DOHH2 (cell line): ENCODE results near the gene CABP4.
A peak's percentile ranks its signal among the peaks of the same experiment; 100 is the strongest.

ENCODE experiments used
- H3F3A ChIP-seq: fragments of 200-600 bp; sonication (generic), shearing (Covaris generic); 2 replicates; pipeline ENCODE4 v1.6.0; 2016; ENCODE audit warnings: antibody characterized with exemption, mild to moderate bottlenecking; ENCODE audit not compliant: control insufficient read depth, insufficient read depth
- H3K27ac ChIP-seq: fragments of 200-600 bp; sonication (generic); 2 replicates; pipeline ENCODE4 v1.5.1; 2014; ENCODE audit warnings: low read depth, mild to moderate bottlenecking, low read length, moderate library complexity
- H3K27me3 ChIP-seq: fragments of 200-600 bp; sonication (generic); 2 replicates; pipeline ENCODE4 v1.6.1; 2014; ENCODE audit warnings: mild to moderate bottlenecking, low read length, mixed read lengths; ENCODE audit not compliant: control insufficient read depth
- H3K36me3 ChIP-seq: fragments of 200-600 bp; sonication (generic); 2 replicates; pipeline ENCODE4 v1.6.1; 2014; ENCODE audit warnings: mild to moderate bottlenecking, low read length, moderate library complexity, mixed read lengths; ENCODE audit not compliant: control insufficient read depth
- H3K4me1 ChIP-seq: fragments of 200-600 bp; sonication (generic); 2 replicates; pipeline ENCODE4 v1.6.1; 2014; ENCODE audit warnings: mild to moderate bottlenecking, low read length, mixed read lengths; ENCODE audit not compliant: control insufficient read depth
- H3K4me2 ChIP-seq: fragments of 200-600 bp; sonication (generic); 2 replicates; pipeline ENCODE4 v1.6.0; 2014; ENCODE audit warnings: mild to moderate bottlenecking, low read length, moderate library complexity
- H3K4me3 ChIP-seq: fragments of 200-600 bp; sonication (generic); 2 replicates; pipeline ENCODE4 v1.5.1; 2014; ENCODE audit warnings: mild to moderate bottlenecking, low read length, mixed read lengths
- H3K79me2 ChIP-seq: fragments of 200-600 bp; sonication (generic); 2 replicates; pipeline ENCODE4 v1.6.1; 2014; ENCODE audit warnings: mild to moderate bottlenecking, low read length, mixed read lengths; ENCODE audit not compliant: control insufficient read depth
- H3K9me2 ChIP-seq: fragments of 200-600 bp; sonication (generic); replicated peaks from 2 replicates; pipeline ENCODE4 v1.6.1; 2014; ENCODE audit warnings: mild to moderate bottlenecking, low read length, mixed read lengths; ENCODE audit not compliant: control insufficient read depth
- H3K9me3 ChIP-seq: fragments of 200-600 bp; sonication (generic); 2 replicates; pipeline ENCODE4 v1.6.1; 2014; ENCODE audit warnings: antibody characterized with exemption, low read length, mixed read lengths; ENCODE audit not compliant: control insufficient read depth, insufficient read depth
- H4K20me1 ChIP-seq: fragments of 200-600 bp; sonication (generic); 2 replicates; pipeline ENCODE4 v1.6.0; 2014; ENCODE audit warnings: low read depth, mild to moderate bottlenecking, antibody characterized with exemption, low read length, moderate library complexity; ENCODE audit not compliant: control insufficient read depth, insufficient read depth
- CTCF ChIP-seq: fragments of 200-600 bp; sonication (generic); IDR thresholded peaks from one replicate; pipeline ENCODE4 v1.5.1; 2014; ENCODE audit warnings: antibody characterized with exemption, mild to moderate bottlenecking, low read depth, low read length; ENCODE audit not compliant: poor library complexity, severe bottlenecking
- EZH2phosphoT487 ChIP-seq: fragments of 200-600 bp; sonication (generic); IDR thresholded peaks from 2 replicates; pipeline ENCODE4 v1.6.1; 2017; ENCODE audit warnings: borderline replicate concordance, mild to moderate bottlenecking, antibody characterized with exemption, low read length, moderate library complexity, mixed read lengths

The CABP4 gene

GRCh38 chr11:67436459-67437081 lies 18.6 kb upstream of the CABP4 start:
- H3K36me3 ChIP-seq, result peaks cover 91% of the 10 kb centered on the region
- no peaks in the 10 kb centered on the region for H3K9me2 ChIP-seq
- H4K20me1 ChIP-seq, result peaks cover 12% of the 10 kb centered on the region; the same call in 1 of the 2 replicates
- H3K4me1 ChIP-seq, result peaks cover 72% of the 10 kb centered on the region
- H3K4me3 ChIP-seq, result peak overlapping the region; percentile 90
- H3K79me2 ChIP-seq, result peaks cover 59% of the 10 kb centered on the region
- H3K27me3 ChIP-seq, result no peaks in the 10 kb centered on the region
- H3K27ac ChIP-seq, result peak overlapping the region; percentile 97
- TF ChIP-seq EZH2phosphoT487, result no peak
- no peak for TF ChIP-seq CTCF
- H3K9me3 ChIP-seq, result no peaks in the 10 kb centered on the region
- H3F3A ChIP-seq, result peaks cover 43% of the 10 kb centered on the region
- peak overlapping the region; percentile 94 for H3K4me2 ChIP-seq

GRCh38 chr11:67437082-67437808 lies 17.9 kb upstream of the CABP4 start, which contains the start of gene PTPRCAP:
TSS of gene PTPRCAP (minus strand) at chr11:67437682. CDS start at chr11:67437619, 63 bp downstream.
- Histone ChIP-seq H3K4me1 (peaks cover 79% of the 10 kb centered on the region), H3F3A (peaks cover 48% of the 10 kb centered on the region), H4K20me1 (peaks cover 12% of the 10 kb centered on the region; the same call in 1 of the 2 replicates), H3K9me3 (no peaks in the 10 kb centered on the region), H3K79me2 (peaks cover 58% of the 10 kb centered on the region), H3K27ac (peak within 1 kb of the TSS; percentile 97), H3K4me3 (peak within 1 kb of the TSS; percentile 90), H3K36me3 (peaks cover 90% of the 10 kb centered on the region), H3K4me2 (peak within 1 kb of the TSS; percentile 94), H3K27me3 (no peaks in the 10 kb centered on the region), H3K9me2 (no peaks in the 10 kb centered on the region)
- TF ChIP-seq CTCF (no peak), EZH2phosphoT487 (no peak)

GRCh38 chr11:67437809-67438157 lies 17.4 kb upstream of the CABP4 start:
- peak overlapping the region; percentile 90 for H3K4me3 ChIP-seq
- peak overlapping the region; percentile 94 for H3K4me2 ChIP-seq
- TF ChIP-seq CTCF (no peak), EZH2phosphoT487 (no peak)
- H3K9me3 ChIP-seq, result no peaks in the 10 kb centered on the region
- peaks cover 12% of the 10 kb centered on the region; the same call in 1 of the 2 replicates for H4K20me1 ChIP-seq
- no peaks in the 10 kb centered on the region for H3K27me3 ChIP-seq
- H3K79me2 ChIP-seq, result peaks cover 58% of the 10 kb centered on the region
- H3K36me3 ChIP-seq, result peaks cover 89% of the 10 kb centered on the region
- peaks cover 84% of the 10 kb centered on the region for H3K4me1 ChIP-seq
- H3F3A ChIP-seq, result peaks cover 53% of the 10 kb centered on the region
- no peaks in the 10 kb centered on the region for H3K9me2 ChIP-seq
- peak overlapping the region; percentile 97 for H3K27ac ChIP-seq
